ENCODE measurements around the gene LGALS12.
A peak's percentile ranks its signal among the peaks of the same experiment; 100 is the strongest.

LGALS12 gene

DNA sequence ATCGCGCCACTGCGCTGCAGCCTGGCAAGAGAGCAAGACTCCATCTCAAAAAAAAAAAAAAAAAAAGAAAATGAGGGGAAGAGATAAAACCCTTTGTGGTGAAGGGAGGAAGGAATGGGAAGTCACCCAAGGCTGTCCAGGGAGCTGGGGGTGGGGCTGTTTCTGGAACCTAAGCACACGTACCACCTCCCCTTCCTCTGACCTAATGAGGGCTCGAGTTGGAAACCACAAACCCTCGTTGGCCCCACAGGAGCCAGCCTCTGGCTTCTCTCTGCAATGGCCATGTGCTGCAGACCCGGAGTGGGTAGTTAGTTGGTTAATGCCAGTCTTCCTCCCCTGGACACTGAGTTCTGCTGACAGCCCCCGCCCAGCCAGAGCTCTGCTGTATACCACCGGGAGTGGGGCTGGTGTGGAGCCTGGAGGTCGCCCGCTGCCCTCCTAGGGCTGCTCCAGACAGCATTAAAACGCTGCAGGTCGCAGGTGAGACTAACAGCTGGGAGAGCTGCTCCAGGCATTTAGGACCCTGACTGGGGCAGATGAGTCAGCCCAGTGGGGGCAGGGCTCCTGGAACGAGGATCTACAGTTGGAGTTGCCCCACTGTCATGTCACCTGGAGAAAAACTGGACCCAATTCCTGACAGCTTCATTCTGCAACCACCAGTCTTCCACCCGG lies at the start of gene LGALS12:
Gene LGALS12 (plus strand): TSS at position 228 of the 672 bp plus-strand sequence. CDS start 375 bp downstream, at position 603.
- DNase-seq (ENCODE audit: low read depth in 4 of 4, low spot score in 1 of 4), result no peak

DNA sequence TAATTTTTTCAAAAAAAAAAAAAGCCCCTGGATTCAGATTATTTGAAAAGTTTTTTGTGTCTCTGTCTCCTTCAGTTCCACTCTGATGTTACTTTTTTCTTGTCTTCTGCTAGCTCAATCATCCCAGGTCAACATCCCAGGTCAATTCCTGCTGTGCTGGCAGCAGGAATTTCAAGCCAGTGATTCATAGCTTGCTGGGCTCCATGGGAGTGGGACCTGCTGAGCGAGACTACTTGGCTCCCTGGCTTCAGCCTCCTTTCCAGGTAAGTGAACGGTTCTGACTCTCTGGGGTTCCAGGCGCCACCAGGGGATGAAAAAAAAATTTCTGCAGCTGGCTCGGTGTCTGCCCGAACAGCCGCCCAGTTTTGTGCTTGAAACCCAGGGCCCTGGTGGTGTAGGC lies 46.3 kb upstream of the LGALS12 start:
- DNase-seq (ENCODE audit: low read depth in 4 of 4, low spot score in 1 of 4), result no peak

DNA sequence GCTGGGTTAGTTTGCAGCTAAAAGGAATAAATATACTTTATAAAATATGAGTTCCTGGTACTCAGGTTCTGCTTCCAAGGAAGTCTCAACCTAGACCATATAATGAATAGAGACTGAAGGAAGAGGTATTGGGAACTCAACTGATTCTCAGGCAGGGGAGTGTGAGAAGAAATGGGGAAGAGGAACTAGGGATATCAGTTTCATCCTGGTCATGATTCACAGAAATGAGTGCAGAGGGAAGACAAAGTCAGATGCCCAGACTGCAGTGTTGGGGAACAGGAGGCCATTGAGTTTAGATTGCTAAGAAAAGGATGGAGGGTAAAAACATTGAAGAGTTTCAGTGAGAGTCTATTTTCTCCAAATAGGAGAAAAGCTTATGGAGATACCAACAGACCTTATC lies 43.7 kb upstream of the LGALS12 start:
- DNase-seq (ENCODE audit: low read depth in 4 of 4, low spot score in 1 of 4), result no peak

GRCh38 chr11:63470311-63470710 lies 35.6 kb upstream of the LGALS12 start:
- no peak for DNase-seq (ENCODE audit: low read depth in 4 of 4, low spot score in 1 of 4)

DNA sequence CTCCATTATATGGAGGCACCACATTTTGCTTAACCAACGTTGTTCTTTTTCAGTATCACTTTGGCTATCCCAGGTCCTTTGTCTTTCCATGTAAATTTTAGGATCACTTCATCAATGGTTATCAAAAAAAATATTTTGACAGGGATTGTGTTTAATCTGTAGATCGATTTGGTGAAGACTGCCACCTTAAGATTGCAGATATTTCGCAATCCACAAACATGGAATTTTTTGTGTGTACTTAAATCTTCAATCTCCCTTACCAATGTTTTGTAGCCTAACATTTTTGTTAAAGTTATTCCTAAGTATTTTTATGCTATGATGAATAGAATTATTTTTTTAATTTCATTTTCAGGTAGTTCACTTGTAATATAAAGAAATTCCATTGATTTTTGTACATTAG lies 33.5 kb upstream of the LGALS12 start:
- DNase-seq (ENCODE audit: low read depth in 4 of 4, low spot score in 1 of 4), result no peak

GRCh38 chr11:63476618-63477017 lies 29.3 kb upstream of the LGALS12 start:
- DNase-seq (ENCODE audit: low read depth in 4 of 4, low spot score in 1 of 4), result no peak

- peak in 2 of 4 experiments; percentile 12 to 17 for DNase-seq (ENCODE audit: low read depth in 4 of 4, low spot score in 1 of 4)
Measured at GRCh38 chr11:63478896-63479295, 27.0 kb upstream of the LGALS12 start.

DNA sequence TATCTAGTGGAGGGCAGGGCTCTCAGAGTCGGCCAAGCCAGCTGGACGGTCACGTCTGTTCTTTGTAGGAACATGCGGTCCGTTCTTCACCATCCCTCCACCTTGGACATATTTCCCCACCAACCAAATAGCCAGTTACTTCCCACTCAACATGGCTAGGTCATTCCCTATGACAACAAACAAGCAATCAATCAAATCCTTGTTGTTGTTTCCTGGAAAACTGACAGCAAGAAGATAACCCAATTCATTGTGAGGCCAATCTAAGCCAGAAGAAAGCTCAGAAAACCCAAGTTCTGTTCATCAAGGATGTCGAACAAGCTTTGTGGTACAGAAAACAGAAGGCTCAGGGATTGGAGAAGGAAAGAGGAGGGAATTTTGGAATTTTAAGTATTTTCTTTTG lies 25.8 kb upstream of the LGALS12 start:
- no peak for DNase-seq (ENCODE audit: low read depth in 4 of 4, low spot score in 1 of 4)

DNA sequence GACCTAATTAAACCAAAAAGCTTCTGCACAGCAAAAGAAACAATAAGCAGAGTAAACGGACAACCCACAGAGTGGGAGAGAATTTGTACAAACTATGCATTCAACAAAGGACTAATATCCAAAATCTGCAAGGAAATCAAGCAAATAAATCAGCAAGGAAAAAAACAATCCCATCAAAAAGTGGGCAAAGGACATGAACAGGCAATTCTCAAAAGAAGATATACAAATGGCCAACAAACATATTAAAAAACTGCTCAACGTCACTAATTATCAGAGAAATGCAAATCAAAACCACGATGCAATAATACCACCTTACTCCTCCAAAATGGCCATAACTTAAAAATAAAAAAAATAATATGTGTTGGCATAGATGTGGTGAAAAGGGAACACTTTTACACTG lies 20.1 kb upstream of the LGALS12 start:
- DNase-seq (ENCODE audit: low read depth in 4 of 4, low spot score in 1 of 4), result no peak

DNA sequence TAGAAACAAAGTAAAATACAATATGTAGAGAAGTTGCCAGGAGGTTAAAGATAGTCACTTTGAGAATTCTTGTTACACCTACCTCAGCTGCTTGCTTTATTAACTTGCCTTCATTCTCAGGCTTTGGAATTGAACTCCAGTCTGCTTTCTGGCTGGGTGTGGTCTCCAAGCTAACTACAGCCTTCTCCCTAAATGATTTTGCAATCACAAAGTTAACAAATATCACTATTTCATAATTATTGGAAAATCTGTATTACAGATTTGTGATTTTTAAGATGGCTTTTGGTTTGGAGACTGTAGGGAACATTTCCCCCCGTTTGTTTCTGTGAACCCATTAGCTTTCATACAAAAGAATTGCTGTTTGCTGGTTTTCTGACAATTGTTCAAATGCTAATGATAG lies 17.1 kb upstream of the LGALS12 start:
- no peak for DNase-seq (ENCODE audit: low read depth in 4 of 4, low spot score in 1 of 4)

GRCh38 chr11:63489879-63490278 lies 16.0 kb upstream of the LGALS12 start:
- DNase-seq (ENCODE audit: low read depth in 4 of 4, low spot score in 1 of 4), result no peak

DNA sequence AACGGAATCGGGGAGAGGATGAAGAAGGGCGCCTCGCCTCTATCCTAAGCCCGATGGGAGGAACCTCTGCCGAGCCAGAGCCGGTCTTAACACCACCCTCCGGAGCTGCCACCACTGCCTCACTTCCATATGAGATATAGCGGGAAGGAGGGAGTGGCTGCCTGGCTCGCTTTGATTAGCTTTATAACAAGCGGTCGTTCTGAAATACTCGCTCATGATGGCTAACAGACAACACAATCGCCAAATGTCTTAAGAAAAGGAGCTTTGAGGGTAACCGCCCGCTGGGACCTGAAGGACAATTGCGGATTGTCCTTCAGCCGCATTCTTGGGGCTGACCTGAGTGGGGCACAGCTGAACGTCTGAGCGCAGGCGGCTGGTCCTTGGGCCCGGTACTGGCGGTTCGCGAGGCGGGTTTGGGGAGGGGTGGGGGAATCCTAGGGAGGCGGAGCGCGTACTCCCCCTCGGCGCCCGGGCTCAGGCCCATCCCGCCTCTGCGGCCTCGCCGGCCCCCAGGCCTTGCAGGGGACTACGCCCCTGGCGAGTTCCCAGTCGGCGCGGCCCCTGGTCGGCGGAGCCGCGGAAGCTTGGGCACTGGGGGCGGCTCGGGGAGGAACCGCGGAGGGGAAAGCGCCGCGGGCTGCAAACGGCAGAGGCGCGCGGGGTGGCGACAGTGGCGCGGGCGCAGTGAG lies 15.2 kb upstream of the LGALS12 start, which contains the start of gene PLAAT5:
Gene PLAAT5 (minus strand): TSS at position 617 of the 689 bp plus-strand sequence. CDS start 133 bp downstream, at position 484.
- DNase-seq (ENCODE audit: low read depth in 4 of 4, low spot score in 1 of 4), result peak in 1 of 4 experiments; percentile 9

GRCh38 chr11:63491240-63491587 lies 14.7 kb upstream of the LGALS12 start:
- DNase-seq (ENCODE audit: low read depth in 4 of 4, low spot score in 1 of 4), result no peak

DNA sequence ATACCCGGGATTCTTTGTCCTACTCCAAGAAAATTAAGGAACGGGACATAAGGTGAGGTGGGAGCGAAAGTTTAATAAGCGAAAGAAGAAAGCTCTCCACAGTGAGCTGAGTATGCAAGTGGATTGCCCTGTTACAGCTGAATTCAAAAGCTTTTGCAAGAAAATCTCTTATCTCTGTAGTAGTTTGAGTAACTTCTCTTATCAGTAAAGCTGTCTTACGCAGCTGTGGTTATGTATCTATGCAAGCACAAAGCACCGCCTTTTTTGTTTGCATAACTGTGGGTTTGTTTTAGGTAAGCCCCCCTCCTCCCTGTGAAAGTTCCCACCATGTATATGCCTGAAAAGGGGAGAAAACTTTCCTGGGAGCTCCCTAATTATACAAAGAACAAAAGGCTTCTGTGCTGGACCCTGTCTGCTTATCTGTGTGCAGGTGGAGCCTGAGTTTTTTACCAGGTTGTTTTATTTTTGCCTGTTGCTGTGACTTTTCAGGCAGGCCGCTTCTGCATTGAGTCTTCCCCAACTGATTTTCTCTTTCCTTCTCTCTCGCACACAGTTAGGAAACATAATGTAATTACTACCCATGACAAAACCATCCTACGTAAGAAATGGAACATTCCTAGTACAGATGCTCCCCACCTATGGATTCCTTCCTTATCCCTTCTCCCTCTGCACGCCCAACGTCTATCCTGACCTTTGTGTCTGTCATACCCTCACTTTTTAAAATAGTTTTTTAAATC lies 14.1 kb upstream of the LGALS12 start:
- no peak for DNase-seq (ENCODE audit: low read depth in 4 of 4, low spot score in 1 of 4)

GRCh38 chr11:63492441-63492840 lies 13.4 kb upstream of the LGALS12 start:
- DNase-seq (ENCODE audit: low read depth in 4 of 4, low spot score in 1 of 4), result no peak

GRCh38 chr11:63493127-63493526 lies 12.8 kb upstream of the LGALS12 start:
- no peak for DNase-seq (ENCODE audit: low read depth in 4 of 4, low spot score in 1 of 4)

DNA sequence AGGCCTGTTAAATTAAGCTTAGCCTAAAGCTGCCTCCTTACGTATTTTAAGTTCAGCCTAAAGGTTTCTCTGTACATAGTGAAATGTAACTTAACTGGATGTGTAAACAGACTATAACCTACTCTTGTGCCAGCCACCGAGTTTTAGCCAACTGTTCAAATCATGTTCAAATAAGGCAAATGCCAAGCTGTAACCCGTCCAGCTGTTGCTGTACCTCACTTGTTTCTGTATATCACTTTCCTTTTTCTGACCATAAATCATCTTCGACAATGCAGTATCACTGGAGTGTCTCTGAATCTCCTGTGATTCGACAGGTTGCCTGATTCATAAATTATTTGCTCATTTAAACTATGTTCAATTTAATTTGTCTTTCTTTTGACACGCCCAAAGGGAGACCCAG lies 10.9 kb upstream of the LGALS12 start:
- no peak for DNase-seq (ENCODE audit: low read depth in 4 of 4, low spot score in 1 of 4)

DNA sequence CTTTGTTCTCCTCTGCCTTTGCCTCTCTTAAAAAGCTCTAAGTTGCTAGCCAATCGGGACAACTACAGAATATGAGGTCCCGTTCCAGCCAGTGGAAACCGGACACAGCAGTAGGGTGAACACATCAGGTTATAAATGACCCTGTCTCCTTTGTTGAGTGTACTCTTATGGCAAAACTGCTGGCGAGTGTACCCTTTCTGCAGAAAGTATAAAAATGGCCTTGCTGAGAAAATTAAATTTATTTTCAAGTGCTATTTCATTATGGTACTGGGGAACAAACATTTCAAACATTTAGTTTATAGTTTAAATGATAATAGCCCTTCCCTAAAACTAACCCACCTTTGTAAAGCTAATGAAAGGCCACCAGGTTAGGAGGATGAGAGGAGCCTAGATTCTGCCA lies 6.0 kb upstream of the LGALS12 start:
- DNase-seq (ENCODE audit: low read depth in 4 of 4, low spot score in 1 of 4), result no peak

GRCh38 chr11:63501236-63501635 lies 4.6 kb upstream of the LGALS12 start:
- DNase-seq (ENCODE audit: low read depth in 4 of 4, low spot score in 1 of 4), result no peak

DNA sequence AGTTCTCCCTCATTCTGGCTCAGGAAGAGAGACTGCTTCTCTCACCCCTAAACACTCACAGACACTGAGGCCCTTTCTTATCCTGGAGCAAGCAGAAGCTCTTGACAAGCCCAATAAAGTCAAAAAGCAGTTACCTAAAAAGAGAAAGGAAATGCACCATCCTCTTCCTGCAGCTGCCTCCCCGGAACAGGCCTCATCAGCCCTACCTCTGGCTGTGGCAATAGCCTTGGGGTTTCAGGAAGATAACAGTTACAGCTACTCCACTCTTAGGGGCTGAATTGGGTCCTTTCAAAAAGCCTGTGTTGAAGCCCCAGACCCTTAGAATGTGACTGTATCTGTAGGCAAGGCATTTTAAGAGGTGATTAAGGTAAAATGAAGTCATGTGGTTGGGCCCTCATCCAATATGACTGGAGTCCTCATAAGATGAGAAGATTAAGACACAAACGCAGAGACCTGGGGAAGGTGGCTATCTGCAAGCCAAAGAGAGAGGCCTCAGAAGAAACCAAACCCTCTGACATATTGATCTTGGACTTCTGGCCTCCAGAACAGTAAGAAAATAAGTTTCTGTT lies 3.5 kb upstream of the LGALS12 start:
- no peak for DNase-seq (ENCODE audit: low read depth in 4 of 4, low spot score in 1 of 4)

DNA sequence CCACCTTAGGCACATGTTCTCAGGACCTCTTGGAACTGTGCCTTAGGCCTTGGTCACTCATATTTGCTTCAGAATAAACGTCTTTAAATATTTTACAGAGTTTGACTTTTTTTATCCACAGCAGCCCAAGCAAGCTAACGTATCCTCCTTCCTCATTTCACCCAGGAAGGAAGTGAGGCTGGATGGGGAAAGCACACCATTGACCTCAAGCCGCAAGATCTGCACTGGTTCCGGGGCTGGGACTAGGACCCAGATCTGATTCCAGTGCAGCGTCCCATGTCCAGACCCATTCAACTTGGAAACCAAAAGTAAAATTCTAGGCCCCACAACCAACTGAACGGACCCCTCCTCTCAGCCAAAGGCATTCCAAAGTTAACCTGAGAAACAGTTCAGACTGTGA lies 2.4 kb upstream of the LGALS12 start:
- DNase-seq (ENCODE audit: low read depth in 4 of 4, low spot score in 1 of 4), result no peak

- no peak for DNase-seq (ENCODE audit: low read depth in 4 of 4, low spot score in 1 of 4)
Measured at GRCh38 chr11:63504054-63504453, 1.8 kb upstream of the LGALS12 start.
